SK-N-SH (cell line): ENCODE data around the gene AHR.

Source experiments
- CTCF ChIP-seq: fragments of 200-600 bp; sonication (generic); IDR thresholded peaks from 2 replicates; pipeline ENCODE4 v1.6.1; 2017; ENCODE audit warnings: antibody characterized with exemption, mild to moderate bottlenecking, moderate library complexity
- EP300 ChIP-seq, 2 experiments: IDR thresholded peaks; 2 replicates each; pipeline versions ENCODE4 v1.4.0 to v1.6.1; 2012; ENCODE audit warnings: borderline replicate concordance in 1 of 2, low read depth in 1 of 2, low read length in 1 of 2
- MAX ChIP-seq: IDR thresholded peaks from 2 replicates; pipeline ENCODE4 v1.4.0; 2012; ENCODE audit warnings: low read depth

DNA sequence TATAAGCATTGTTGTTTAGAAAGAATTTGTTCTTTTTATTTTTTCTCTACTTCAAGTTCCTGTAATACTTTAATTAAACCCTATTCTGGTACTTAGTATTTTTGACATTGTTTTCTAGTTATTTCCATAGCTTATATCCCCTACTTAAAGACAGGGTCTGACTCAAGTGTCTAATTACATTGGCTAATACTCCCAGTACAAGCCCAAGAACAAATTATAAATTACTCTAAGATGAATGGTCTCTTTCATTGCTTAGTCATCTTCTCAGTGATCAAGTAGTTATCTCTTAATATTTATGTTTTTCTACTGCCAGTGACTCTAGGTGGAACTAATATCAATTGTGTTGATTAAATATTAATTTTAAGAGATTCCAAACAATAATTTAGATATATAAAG lies 21.6 kb downstream of the AHR start:
- TF ChIP-seq EP300 (IDR thresholded peaks at IDR 0.05; ENCODE audit: borderline replicate concordance in 1 of 2, low read depth in 1 of 2, low read length in 1 of 2) (no peak), CTCF (no peak), MAX (no peak)
